ENCODE measurements around the gene STARD7. TPM values are rescaled to one million over a fixed set of nuclear protein-coding genes. Genes with fewer than 3 reads are reported as not detected.

STARD7 gene
- total RNA-seq, 1 donor from 2014 or later, result 158 TPM

- CTCF ChIA-PET, result interaction anchor here (0.7 to 1.3 kb wide), 2 partner anchors 58 to 78 kb away, joined by 3 read pairs; no protein-coding TSS in a partner anchor
- intact Hi-C loops (cut with micrococcal nuclease), result loop anchor here (5.0 kb wide), 1 partner anchor 37 kb away; no protein-coding TSS in a partner anchor
- Mint-ChIP-seq H3K27me3 (no peaks in the 10 kb centered on the region), H3K4me1 (peaks cover 32% of the 10 kb centered on the region), H3K36me3 (ENCODE audit: low read depth) (peaks cover 60% of the 10 kb centered on the region), H3K27ac (no peak overlapping the region), H3K9me3 (no peaks in the 10 kb centered on the region), H3K4me3 (no peak overlapping the region)
- POLR2A ChIA-PET, result interaction anchor here (1.4 to 1.6 kb wide), 3 partner anchors 13 to 66 kb away, joined by 3 to 7 read pairs (median 4); partner anchors contain the start of gene STARD7
- ATAC-seq (ENCODE audit: low read depth) (no peak), DNase-seq (no peak)
- no peak for TF ChIP-seq CTCF (IDR thresholded peaks at IDR 0.05)
These were observed 13.1 kb downstream of the STARD7 start for GRCh38 chr2:96195410-96196066.

GRCh38 chr2:96191937-96192670, 16.5 kb downstream of the STARD7 start:
- H3K4me1 Mint-ChIP-seq, result peaks cover 6% of the 10 kb centered on the region
- POLR2A ChIA-PET, result no interaction called here
- no peak overlapping the region for H3K4me3 Mint-ChIP-seq
- H3K36me3 Mint-ChIP-seq (ENCODE audit: low read depth), result peaks cover 65% of the 10 kb centered on the region
- CTCF ChIA-PET, result interaction anchor here (1.0 to 1.8 kb wide), 3 partner anchors 17 to 72 kb away, joined by 3 to 5 read pairs (median 4); no protein-coding TSS in a partner anchor
- DNase-seq, result no peak
- intact Hi-C loops (cut with micrococcal nuclease), result no loop called here
- TF ChIP-seq CTCF (IDR thresholded peaks at IDR 0.05), result no peak
- no peaks in the 10 kb centered on the region for H3K9me3 Mint-ChIP-seq
- H3K27me3 Mint-ChIP-seq, result no peaks in the 10 kb centered on the region
- ATAC-seq (ENCODE audit: low read depth), result no peak
- H3K27ac Mint-ChIP-seq, result no peak overlapping the region

- Mint-ChIP-seq H3K27ac (no peak overlapping the region), H3K4me3 (no peak overlapping the region), H3K9me3 (no peaks in the 10 kb centered on the region), H3K27me3 (no peaks in the 10 kb centered on the region), H3K36me3 (ENCODE audit: low read depth) (peaks cover 82% of the 10 kb centered on the region), H3K4me1 (peaks cover 1% of the 10 kb centered on the region)
- ATAC-seq (ENCODE audit: low read depth) (no peak), DNase-seq (no peak)
- no peak for TF ChIP-seq CTCF (IDR thresholded peaks at IDR 0.05)
- POLR2A ChIA-PET, result no interaction called here
- intact Hi-C loops (cut with micrococcal nuclease), result no loop called here
- CTCF ChIA-PET, result interaction anchor here (0.8 to 1.4 kb wide), 2 partner anchors 14 to 16 kb away, joined by 3 to 4 read pairs; no protein-coding TSS in a partner anchor
These were observed 19.7 kb downstream of the STARD7 start for GRCh38 chr2:96188821-96189526.

GRCh38 chr2:96186562-96186961, 22.1 kb downstream of the STARD7 start:
- H3K27ac Mint-ChIP-seq, result no peak overlapping the region
- no peak for TF ChIP-seq CTCF (IDR thresholded peaks at IDR 0.05)
- peaks cover 65% of the 10 kb centered on the region for H3K36me3 Mint-ChIP-seq (ENCODE audit: low read depth)
- ChIA-PET CTCF (interaction anchor here (2.9 kb wide), 1 partner anchor 12 kb away, joined by 9 read pairs; no protein-coding TSS in a partner anchor), POLR2A (interaction anchor here (0.6 kb wide), 1 partner anchor 70 kb away, joined by 7 read pairs; no protein-coding TSS in a partner anchor)
- H3K4me1 Mint-ChIP-seq, result peaks cover 1% of the 10 kb centered on the region
- intact Hi-C loops (cut with micrococcal nuclease), result no loop called here
- DNase-seq (no peak), ATAC-seq (ENCODE audit: low read depth) (no peak)
- H3K4me3 Mint-ChIP-seq, result no peak overlapping the region
- no peaks in the 10 kb centered on the region for H3K9me3 Mint-ChIP-seq
- no peaks in the 10 kb centered on the region for H3K27me3 Mint-ChIP-seq

All from activated B cell treated with CpG ODN at 0.5 μM for 24 hours (primary cell).